Stimulated activated CD8-positive, alpha-beta memory T cell treated with anti-CD3 and anti-CD28 coated beads, Interleukin-7, amount 100 ng/mL, for 4 hours (primary cell): Measurements from ENCODE around the gene PROM1.

Experiments used
- DNase-seq, 2 donors: peaks; one replicate each; pipeline ENCODE4 v3.0.0-alpha.2; 2020; ENCODE audit warnings: low read depth in 2 of 2

PROM1 gene

GRCh38 chr4:16026160-16026761 lies 57.6 kb downstream of the PROM1 start:
- no peak for DNase-seq

DNA sequence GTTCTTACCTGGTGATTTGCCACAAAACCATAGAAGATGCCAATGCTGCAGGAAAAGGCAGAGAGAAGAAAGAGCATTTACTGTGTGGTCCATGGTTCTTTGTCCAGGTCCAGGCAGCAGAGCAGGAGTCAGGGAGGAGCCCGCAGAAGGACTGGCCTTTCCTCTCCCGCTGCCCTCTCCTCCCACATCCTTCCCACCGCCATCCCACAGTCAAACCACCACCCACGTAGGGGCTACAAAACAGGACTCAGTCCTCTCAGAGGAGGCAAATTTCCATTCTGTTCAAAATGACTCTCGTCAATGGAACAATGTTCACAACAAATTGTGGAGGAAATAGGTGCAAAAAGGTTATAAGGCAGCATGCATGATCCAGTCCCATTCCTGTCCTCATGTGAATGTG lies 58.6 kb downstream of the PROM1 start:
- DNase-seq, result no peak

DNA sequence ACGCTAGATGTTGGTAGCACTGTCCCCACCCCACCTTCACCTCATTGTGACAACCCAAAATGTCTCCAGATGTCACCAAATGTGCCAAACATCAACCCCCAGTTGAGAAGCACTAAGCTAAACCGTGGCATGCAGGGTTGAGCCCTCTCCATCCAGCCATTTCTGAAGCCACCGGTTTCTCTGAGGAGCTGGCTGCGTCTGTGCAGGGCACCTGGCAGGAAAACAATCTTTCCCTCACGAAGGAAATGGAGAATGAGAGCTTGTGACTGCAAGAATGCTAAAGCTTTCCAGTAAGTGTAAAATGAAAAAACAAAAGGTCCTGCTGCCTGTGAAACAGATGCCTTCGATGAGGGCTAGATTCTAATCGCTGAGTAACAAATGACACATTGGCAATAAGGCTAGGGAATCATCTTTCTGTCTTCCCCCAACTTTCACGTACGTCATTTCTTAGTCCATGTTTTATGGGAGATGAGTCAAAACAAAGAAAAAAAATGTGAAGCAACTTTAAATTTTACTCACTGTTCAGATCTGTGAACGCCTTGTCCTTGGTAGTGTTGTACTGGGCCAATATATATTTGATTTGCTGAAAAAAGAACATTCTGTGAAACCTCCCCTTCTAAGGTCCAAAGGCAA lies 59.9 kb downstream of the PROM1 start:
- DNase-seq, result no peak

- no peak for DNase-seq
These were observed 61.8 kb downstream of the PROM1 start for GRCh38 chr4:16021804-16022560.

- no peak for DNase-seq
These were observed 64.2 kb downstream of the PROM1 start for GRCh38 chr4:16019649-16020048.

DNA sequence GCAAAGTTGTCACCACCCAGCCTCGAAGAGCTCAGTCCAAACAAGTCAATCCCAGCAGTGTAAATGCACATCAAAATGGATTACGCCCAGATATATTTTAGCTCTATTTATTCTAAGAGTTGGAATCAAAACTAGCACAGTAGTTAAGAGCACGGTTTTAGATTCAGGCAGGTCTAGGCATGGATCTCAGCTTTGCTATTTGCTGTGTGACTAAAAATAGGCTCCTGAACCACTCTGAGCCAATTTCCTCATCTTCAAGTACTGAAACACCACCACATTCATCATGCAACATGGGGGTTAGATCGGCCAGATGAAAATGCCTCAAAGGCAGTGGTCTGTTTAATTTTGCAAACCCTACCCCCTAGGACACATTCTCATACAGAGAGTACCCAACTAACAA lies 65.0 kb downstream of the PROM1 start:
- DNase-seq, result no peak

GRCh38 chr4:16018061-16018676 lies 65.7 kb downstream of the PROM1 start:
- no peak for DNase-seq

DNA sequence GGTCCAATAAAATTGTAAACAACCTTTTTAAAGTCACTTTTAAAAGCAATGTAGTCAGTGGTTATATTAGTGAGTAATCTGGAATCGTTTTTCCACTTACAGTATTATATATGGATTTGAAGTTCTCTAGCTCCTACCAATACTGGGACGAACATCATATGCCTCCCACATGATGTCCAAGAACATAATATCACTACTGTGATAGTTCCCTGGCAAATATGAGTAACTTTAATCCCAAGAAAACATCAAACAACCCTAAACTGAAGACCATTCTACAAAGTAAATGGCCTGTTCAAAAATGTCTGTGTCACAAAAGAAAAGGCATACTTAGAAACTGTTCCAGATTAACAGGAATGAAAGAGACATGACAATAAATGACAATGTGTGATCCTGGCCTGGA lies 67.3 kb downstream of the PROM1 start:
- no peak for DNase-seq

- no peak for DNase-seq
These were observed 72.7 kb downstream of the PROM1 start for GRCh38 chr4:16011173-16011572.

DNA sequence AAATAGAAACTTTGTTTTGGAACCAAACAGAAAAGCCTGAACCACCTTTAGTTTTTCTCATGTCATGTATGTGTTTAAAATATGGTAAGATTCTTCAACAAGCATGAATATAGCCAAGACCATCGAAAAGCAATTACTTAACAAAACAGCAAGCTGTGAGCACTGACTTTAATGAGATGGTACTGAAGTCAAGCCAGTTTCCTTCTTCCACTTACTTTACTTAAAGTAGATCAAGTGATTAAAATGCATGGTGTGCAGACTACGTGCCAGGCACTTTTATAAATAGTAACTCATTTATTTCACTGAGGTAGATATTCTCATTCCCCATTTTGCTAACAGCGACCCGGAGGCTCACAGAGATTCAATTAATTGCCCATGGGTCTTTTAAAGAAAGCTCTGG lies 74.7 kb downstream of the PROM1 start:
- DNase-seq, result no peak

- no peak for DNase-seq
These were observed 76.2 kb downstream of the PROM1 start for GRCh38 chr4:16007471-16008095.

GRCh38 chr4:16006771-16007446 lies 76.9 kb downstream of the PROM1 start:
- DNase-seq, result no peak

- DNase-seq, result no peak
These were observed 78.1 kb downstream of the PROM1 start for GRCh38 chr4:16005676-16006075.

- peak; percentile 12 for DNase-seq
These were observed 82.4 kb downstream of the PROM1 start for GRCh38 chr4:16001484-16001858.

- no peak for DNase-seq
These were observed 82.9 kb downstream of the PROM1 start for GRCh38 chr4:16000708-16001483.

DNA sequence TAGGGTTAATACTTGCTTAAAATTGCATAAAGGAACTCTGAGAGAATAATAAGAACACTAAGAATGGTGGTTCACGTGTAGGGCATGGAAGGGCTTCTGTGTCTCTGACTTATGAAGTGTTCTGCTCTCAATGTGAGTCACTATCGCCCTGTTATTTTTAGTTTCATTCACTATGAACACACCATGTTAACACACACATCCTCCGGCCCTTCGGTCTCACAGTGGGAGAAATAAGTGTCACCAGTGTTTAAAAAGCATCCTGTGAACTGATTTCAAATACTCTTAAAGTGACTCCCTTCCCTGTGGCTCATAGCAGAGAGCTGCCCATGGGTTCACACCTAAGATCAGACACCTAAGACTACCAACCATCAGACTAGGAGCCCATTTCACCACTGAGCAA lies 87.0 kb downstream of the PROM1 start:
- no peak for DNase-seq

DNA sequence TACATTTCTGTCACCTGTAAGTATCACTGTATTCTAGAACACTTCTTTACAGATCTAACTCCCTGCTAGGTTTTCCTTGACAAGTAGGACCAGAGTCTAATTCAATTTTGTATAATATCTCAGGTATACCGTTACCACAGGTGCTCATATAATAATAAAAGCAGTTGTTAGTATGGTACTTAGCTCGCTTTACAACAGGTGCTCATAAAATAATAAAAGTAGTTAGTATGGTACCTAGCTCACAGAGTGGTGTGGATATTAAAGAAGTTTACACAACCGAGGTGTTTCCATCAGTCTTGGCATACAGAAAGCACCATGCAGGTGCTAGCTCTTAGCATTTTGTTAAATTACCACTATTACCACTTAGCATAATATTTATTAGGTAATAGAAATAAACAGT lies 88.0 kb downstream of the PROM1 start:
- DNase-seq, result no peak

- no peak for DNase-seq
These were observed 91.7 kb downstream of the PROM1 start for GRCh38 chr4:15992167-15992485.

DNA sequence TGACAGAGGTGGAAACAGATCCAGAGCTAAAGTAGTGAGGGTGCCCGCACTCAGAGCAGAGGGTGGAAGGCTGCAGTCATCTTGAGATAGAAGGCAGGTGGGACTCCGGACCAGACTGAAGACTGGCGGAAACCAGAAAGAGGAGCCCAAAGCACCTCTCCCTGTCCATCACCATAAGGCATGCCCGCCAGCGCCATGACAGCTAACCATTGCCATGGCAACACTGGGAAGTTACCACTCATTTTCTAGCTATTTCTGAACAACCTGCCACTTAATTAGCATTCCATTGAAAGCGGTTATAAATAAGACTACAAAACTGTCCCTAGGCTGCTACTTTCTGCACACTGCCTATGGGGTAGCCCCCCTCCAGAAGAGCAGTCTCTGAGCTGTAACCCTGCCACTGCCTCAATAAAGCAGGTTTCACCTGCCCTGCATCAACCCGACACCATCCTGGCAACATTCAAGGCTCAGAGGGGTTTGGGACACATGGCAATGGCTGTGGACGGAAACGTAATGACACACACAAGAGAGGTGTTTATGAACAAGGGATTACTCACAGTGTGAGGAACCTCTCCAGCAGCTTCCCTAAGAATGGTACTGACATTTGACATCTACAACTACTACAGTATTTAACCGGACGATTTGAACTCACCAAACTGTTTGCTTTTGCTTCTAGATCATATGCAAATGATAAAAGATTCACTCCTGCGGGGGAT lies 93.1 kb downstream of the PROM1 start:
- no peak for DNase-seq

DNA sequence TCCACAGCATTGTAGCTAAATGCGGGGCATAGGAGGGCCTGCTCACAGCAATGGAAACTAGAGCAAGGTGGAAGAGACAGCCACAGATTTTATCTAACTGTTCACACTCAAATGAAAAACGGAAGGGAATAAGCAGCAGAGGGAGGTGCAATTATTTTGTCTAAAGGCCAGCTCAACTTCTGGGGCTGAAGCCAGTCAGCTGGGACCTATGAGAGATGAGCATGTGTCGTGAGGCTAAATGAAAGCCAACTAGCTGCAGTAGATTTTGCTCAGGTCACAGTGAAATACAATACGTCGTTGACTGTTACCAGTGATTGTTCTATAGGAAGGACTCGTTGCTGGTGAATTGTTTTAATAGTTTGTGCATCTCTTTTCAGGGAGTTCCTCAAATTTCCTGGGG lies 94.4 kb downstream of the PROM1 start:
- DNase-seq, result no peak

GRCh38 chr4:15988222-15988621 lies 95.6 kb downstream of the PROM1 start:
- DNase-seq, result no peak
